GM19238 (cell line): ENCODE data around the gene PRM1.

Experiments used
- DNase-seq: peaks from one replicate; pipeline ENCODE4 v3.0.0; 2011; ENCODE audit warnings: low spot score; ENCODE audit not compliant: insufficient read length

PRM1 gene, protein sequence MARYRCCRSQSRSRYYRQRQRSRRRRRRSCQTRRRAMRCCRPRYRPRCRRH

DNA sequence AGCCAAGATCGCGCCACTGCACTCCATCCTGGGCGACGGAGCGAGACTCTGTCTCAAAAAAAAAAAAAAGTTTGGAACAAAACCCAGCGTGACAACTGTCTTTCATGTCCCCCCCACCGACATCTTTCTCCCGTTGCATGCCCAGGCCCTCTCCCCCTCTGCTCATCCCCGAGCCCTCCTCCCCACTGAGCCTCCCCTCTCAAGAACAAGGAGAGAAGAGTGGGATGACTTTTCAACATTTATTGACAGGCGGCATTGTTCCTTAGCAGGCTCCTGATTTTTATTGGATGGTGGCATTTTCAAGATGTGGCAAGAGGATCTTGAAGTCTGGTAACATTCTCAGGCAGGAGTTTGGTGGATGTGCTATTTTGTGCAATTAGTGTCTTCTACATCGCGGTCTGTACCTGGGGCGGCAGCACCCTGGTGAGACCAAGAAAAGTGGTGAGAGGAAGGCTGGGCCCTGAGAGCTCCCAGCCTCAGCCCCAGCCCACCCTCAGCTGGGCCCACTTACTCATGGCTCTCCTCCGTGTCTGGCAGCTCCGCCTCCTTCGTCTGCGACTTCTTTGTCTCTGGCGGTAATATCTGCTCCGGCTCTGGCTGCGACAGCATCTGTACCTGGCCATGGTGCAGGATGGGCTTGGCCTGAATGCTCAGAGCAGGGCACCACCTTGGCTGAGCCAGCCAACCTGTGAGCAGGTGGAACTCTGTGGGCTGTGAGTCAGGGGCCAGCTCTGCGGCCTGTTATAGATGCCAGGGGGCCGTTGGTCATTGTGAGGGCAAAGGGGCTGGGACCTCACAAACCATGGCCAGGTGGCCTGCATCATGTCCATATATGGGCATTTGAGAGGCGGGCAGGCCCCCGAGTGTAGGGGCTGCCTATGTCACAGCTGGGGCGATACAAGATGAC is at the start of gene PRM1:
Gene PRM1 (minus strand): TSS at position 715 of the 907 bp plus-strand sequence. CDS start 92 bp downstream, at position 623.
- DNase-seq, result no peak

DNA sequence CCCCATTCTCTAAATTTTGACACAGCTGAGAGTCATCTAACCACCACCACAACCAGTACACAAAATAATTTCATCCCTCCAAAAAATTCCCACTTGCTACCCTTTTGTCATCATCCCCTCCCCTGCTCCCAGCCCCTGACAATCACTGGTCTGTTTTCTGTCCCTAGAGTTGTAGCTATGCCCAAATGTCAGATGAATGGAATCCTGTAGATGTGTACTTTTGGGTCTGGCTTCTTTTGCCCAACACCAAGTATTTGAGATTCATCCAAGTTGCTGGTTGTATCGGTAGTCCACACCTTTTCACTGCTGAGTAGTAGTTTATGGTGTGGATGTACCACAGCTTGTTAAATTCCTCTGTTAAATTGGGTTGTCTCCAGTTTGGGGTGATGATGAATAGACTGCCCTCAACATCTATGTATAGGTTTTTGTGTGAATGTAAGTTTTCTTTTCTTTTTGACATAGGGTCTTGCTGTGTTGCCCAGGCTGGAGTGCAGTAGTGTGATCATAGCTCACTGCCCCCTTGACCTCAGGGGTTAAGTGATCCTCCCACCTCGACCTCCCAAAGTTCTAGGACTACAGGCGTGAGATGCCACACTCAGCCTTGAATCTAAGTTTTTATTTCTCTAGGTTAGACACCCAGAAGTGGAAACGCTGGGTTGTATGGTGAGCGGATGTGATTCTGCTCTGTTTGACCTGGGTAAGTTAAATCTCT is 49.6 kb upstream of the PRM1 start:
- DNase-seq, result no peak

DNA sequence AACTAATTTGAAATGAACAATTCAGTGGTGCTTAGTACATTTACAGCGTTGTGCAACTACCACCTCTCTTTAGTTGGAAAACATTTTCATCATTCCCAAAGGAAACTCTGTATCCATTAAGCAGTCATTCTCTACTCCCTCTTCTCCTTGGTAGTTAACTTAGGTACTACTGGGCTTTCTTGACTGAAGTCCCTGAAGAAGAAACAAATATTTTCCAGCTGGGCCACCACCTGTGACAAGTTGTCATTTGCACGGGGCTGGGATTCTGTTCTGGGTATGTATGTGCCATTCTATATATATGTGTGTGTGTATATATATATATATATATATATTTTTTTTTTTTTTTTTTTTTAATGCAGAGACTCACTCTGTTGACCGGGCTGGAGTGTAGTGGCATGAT is 48.8 kb upstream of the PRM1 start:
- no peak for DNase-seq

DNA sequence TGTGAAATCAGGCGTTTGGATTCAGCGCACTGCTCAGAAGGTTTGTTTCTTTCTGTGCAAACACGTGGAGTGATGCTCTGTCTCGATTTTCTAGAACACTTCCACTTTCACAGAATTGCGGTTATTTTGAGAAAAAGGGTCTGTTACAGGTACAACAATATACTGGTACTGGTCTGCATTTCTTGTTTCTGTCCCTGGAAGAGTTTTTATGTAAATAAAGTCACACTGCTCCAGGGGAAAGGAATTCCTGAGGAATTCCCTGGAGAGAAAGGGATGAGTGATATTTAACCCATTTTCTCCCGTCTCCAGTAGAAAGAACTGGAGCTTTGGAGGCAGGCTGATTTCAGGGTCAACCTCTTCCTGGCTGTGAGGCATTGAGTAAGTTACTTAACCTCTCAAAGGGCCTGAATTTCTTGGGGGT is 48.0 kb upstream of the PRM1 start:
- peak; percentile 44 for DNase-seq

DNA sequence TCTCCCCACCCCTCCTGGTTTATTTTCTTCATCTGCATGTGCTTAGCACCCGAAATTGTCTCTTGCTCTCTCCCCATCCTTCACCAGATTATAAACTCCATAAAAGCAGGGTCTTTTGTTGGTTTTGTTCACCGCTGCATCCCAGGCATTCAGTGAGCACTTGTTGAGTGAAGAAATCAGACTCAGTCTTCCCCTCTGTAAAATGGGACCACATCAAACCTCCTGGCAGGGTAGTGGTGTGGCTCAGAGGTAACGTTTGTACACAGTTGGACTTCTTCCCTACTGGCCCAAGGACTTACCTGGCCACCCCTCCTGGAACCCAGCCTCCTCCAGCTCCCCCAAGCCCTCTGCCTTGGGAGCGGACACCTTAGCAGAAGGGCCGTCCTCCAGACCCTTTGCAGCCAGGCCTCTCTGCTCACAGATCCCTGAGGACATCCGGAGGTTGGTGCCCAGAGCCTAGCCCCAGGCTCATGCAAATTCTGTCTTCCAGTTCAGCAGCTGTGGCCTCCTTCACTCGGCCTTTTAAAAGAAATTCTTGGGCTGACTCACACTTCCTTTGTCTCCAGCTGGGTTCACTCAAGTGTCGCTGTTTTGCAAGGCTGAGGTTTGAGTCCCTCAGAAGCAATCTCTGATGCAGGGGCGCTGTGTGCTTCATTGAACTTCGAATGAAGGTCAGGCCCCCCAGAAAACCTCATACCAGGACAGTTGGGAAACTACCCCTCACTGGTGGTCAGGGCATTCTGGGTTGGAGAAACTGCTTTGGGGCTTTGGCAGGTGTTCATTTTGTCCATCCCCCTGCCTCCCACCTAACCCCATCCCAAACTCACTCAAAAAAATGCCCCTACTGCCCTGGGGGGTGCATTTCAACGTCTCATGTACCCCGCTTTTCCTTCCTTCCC is 47.3 kb upstream of the PRM1 start:
- DNase-seq, result peak; percentile 86

DNA sequence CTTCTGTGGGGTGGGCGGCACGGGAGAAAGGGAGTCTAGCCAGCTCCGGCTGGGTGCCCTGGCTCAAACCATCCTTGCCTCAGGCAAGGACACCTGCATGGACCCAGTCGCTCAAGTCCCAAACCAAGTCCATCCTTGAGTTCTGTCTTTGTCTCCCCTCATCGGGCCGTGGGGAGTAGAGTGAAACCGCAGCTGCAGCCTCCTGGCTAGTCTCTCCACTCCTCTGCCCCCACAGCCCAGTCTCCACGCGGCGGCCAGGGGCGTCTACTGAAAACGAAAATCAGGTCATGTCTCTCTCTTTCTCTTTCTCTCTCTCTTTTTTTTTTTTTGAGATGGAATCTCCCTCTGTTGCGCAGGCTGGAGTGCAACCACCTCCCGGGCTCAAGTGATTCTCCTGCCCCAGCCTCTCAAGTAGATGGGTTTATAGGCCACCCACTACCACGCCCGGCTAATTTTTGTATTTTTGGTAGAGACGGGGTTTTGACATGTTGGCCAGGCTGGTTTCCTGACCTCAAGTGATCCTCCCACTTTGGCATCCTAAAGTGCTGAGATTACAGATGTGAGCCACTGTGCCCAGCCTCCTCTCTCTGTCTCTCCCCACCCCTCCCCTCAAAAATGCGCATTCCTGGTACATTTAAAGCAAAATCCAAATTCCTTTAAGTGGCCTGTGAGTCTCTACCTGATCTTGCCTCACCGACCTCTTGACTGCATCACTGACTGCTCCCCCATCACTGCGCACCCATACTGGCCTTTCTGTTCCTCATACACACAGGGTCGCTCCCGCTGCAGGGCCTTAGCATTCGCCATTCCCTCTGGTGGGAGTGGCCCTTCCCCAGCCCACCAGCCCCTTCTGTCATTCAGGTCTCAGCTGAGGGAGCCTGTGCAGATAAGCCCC is 46.4 kb upstream of the PRM1 start:
- peak; percentile 69 for DNase-seq

DNA sequence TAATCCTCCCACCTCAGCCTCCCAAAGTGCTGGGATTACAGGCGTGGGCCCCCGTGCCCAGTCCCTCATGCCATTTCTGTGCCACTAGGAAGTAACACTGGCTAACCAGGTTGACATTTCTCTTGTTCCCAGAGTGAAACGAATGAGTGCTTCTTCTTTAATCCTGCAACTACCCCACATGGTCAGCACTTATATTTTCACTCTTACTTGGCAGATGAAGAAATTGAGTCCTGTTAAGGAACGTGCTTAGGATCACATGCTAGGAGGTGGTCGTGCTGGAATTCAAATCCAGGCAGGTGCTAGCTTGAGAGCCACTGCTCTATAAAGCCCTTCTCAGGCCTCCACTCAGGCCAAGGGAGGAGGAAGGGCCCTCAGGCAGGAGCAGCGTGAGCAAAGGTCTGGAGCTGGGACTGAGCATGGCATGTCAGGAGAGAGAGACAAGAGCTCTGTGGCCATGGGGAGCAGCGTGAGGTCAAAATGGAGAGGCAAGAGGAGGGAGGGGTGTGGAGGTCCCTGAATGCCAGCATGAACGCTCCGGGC is 45.7 kb upstream of the PRM1 start:
- no peak for DNase-seq

DNA sequence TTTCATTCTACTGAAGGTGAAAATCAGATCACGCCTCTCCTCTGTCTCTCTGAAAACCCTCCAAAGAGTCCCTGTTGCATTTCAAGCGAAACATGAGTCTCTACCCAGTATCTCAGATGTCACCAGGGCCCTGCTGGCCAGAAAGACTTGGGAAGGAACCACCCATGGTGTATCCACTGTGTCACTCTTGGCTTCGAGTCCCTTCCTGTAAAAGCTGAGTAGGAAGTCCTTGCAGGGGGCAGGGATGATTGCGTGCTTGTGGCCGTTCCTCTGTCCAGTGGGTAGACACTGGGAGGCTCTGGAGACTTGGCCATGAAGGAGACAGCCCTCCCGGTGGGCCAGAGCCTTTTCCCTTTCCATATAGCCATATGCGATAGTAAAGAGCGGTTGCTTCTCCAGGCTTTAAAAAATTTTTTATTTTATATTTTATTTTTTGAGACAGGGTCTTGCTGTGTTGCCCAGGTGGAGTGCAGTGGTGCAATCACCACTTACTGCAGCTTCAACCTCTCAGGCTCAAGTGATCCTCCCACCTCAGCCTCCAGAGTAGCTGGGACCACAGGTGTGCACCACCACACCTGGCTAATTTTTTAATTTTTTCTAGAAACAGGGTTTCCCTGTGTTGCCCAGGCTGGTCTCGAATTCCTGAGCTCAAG is 45.1 kb upstream of the PRM1 start:
- DNase-seq, result no peak

DNA sequence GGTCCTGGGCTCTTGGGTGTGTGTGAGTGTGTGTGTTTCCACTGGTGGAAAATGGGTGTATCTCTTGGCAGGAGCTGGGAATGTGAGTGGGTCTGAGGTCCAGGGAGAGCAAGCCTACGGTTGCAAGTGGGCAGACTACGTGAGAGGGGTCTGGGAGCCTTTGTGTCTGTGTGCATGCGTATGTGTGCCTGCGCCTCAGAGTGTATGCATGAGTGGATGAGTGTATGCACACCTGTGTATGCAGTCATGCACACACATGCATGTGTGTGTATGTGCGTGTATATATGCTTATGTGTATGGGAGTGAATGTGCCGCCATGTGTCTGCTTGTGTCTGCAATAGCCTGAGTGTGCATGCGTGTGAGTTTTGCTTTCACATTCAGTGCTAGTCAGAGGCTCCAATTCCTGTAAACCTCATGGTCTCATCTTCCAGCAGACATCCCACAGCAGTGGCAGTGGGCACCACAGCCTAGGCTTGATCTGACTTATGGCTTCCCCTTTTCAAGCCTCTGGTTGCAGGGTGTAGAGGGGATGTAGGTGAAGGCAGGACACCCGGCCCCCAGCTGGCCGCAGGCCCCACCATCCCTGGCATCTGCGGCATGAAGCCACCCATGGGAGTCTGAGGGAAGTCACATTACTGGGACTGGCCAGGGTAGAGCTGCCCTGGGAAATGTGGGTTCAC is 44.4 kb upstream of the PRM1 start:
- DNase-seq, result no peak

DNA sequence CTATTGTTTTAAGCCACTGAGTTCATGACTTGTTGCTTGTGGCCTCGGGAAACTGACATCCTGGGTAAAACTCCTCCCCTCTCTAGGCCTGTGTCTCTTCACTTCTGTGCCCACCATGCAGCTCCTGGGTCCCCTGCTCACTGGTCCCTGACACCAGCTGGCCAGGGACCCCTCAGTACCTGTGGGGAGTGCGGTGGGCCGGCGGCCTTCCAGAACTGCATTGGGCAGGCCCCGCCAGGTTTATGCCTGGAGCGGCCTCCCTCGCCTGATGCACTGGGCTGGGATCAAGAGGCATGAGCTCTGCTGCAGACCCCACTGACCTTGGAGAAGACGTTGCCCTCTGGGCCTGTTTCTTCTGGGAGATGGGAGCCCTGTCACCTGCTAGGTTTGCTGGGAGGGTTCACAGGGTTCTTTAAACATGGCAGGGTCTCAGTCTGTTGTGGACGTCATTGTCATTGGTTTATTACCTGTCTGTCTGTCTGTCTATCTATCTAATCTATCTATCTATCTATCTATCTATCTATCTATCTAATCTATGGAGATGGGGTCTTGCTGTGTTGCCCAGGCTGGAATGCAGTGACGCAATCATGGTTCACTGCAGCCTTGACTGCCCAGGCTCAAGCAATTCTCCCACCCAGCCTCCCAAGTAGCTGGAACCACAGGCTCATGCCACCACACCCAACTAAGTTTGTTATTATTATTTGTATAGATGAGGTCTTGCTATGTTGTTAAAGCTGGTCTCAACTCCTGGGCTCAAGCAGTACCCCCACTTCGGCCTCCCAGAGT is 42.6 kb upstream of the PRM1 start:
- no peak for DNase-seq

DNA sequence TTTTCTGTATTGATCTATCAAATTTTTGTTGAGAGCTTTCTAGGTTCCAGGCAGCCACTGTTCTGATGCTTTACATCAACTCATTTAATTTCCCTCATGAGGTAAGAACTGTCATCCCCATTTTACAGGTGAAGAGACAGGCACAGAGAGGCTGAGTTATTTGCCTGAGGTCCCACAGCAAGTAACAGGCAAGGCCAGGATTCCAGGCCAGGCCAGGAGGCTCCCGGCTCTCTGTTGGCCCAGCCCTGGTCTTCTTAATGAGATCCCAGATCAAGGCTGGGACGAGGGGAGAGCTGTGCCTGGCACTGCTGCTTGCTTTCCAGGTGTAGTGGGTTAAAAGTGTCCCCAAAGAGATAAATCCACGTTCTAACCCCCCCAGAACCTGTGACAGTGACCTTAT is 41.7 kb upstream of the PRM1 start:
- no peak for DNase-seq

DNA sequence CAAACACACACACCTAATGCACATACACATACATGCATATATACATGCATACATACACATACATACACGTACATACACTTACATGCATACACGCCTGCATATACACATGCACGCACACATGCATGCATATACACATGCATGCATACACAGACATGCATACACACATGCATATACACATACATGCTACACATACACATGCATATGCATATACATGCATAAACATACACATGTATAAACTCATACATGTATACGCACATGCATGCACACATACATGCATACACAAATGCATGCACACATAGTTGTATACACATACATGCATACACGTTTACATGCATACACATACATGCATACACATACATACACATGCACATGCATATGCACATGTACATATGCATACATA is 40.5 kb upstream of the PRM1 start:
- no peak for DNase-seq

DNA sequence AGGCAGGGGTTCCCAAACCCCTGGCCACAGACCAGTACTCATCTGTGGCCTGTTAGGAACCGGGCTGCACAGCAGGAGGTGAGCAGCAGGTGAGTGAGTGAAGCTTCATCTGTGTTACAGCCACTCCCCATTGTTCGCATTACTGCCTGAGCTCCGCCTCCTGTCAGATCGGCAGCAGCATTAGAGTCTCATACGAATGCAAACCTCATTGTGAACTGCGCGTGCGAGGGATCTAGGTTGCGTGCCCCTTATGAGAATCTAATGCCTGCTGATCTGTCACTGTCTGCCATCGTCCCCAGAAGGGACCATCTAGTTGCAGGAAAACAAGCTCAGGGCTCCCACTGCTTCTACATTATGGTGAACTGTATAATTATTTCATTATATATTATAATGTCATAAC is 39.0 kb upstream of the PRM1 start:
- DNase-seq, result no peak

DNA sequence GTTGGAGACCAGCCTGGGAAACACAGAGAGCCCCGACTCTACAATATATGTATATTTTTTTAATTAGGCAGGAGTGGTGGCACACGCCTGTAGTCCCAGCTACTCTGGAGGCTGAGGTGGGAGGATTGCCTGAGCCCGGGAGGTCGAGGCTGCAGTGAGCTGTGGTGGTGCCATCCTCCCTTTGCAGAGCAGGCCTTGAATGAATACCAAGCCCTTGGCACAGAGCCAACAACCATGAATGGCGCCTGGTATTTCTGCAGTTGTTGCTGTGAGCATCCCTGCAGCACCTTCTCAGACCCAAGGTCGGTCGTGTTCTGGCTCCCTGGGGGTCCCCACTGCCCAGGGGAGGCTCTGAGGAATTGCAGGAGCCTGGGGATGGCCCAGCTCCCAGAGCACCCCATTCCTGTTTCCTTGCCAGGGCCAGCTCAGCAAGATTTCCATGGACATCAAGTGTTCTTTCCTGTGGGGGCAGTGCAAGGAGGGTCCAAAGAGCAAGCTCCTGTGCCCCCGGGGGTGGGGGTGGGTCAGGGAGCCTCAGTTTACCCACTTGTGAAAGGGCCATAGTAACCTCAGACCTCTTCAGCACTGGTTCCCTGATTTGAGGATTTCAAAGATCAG is 38.5 kb upstream of the PRM1 start:
- no peak for DNase-seq

DNA sequence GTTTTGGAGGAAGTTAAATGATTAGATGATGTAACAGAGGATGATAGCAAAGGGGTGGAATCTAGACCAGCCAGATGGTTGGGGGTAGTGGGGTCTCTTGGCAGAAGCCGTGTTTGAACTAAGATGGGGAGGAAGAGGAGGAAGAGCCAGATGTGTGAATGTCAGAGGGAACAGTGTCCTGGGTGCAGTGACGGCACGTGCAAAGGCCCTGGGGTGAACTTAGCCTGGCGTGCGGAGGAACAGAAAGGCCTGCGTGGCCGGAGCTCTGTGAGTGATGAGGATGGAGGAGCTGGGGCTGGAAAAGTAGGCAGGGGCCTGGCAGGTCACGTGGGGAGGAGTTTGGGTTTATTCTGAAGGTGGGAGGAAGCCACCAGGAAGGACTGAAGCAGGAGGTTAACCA is 37.7 kb upstream of the PRM1 start:
- DNase-seq, result no peak

DNA sequence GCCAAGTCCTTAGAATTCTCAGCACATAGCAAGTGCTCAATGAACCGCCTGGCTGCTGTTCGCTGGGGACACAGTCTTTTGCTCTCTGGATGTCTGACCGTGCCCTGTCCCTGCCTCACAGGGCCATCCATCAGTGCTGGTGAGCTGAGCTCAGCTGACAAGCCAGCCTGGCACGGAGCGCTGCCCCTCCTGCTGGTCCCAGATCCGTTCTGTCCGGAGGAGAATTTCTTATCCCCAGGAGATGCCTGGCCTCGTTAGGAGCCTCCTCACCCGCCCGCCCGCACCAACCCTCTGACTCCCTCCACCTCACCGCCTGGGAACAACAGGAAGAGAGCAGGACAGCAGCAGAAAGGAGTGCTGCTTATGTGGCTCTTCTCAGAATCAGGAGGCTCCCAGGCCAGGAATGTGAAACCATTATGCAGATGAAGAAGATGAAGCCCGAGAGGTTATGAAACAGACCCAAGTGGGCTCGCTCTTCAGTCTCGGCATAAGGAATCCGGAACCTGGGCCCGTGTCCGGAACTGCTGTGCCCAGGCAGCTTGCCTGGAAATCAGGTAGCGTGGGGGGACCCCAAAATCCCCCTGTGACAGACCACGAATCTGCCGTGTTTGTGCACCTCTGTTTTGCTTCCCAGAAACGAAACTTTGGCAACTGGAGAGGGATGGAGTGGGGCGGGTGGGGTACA is 35.3 kb upstream of the PRM1 start:
- no peak for DNase-seq

DNA sequence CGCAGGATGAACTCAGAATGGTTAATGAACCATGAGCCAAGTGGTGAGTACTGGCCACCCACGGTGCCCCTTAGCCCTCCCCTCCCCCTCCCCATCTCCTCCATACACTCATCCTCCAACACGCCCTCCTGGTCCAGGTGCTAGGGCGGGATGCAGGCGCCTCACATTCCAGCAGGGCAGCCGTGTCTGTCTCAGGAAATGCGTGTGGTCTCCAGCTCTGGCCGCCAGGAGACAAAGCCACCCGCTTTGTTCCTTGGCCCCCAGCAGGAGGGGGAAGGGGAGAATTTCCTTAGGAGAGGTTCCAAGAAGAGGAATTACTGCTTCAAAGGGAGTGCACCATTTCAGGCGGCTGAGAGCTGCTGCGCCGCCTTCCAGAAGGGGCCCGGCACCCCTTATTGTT is 34.4 kb upstream of the PRM1 start:
- no peak for DNase-seq
